K562 (cell line): Measurements from ENCODE around the gene RORC. TPM values are rescaled to one million over a fixed set of nuclear protein-coding genes. Genes with fewer than 3 reads are reported as not detected.

Experiments
- ATAC-seq: fragments of 200-7000 bp; cut with Tn5 transposase; 3 replicates; pipeline ENCODE4 v1.9.1; 2020; ENCODE audit warnings: moderate library complexity
- BruUV-seq: library from RNA; stranded (reverse); fragments of 400-500 nt; replicated peaks from 2 replicates; lab custom pipeline; 2021; lab: Mats Ljungman, UMichigan
- CTCF ChIA-PET: fragments of 300-600 bp; formaldehyde crosslinking; extraction: SDS; loops from one replicate; lab custom pipeline; 2021; ENCODE audit warnings: low intra/inter-chr PET ratio; lab: Yijun Ruan, JAX
- POLR2A ChIA-PET: fragments of 300-600, 350-650 bp; sonication (Branson Sonifier 250); formaldehyde crosslinking; extraction: SDS; loops from one replicate; lab custom pipeline; 2021; ENCODE audit warnings: antibody characterized with exemption, inconsistent platforms; lab: Yijun Ruan, JAX
- DNase-seq, 4 experiments: peaks; one replicate each; pipeline versions ENCODE4 v3.0.0 to v3.0.0-alpha.2; 2011 to 2018; ENCODE audit warnings: low spot score in 3 of 4, mixed read lengths in 3 of 4; ENCODE audit errors: extremely low read depth in 1 of 4
- FAIRE-seq: peaks from 2 replicates; lab custom pipeline; 2011; peaks lifted over from hg19 to GRCh38; lab: Jason Lieb, UNC
- H2AFZ ChIP-seq: 2 replicates; pipeline ENCODE4 v1.6.0; 2011; ENCODE audit warnings: low read depth, low read length, control low read depth, inconsistent platforms
- H3K27ac ChIP-seq: fragments of 200-600 bp; 3 replicates; pipeline ENCODE4 v1.8.0; 2011; ENCODE audit warnings: low read depth, mild to moderate bottlenecking, control low read depth, inconsistent platforms, low read length, moderate library complexity, mixed read lengths; ENCODE audit errors: extremely low read depth
- H3K27me3 ChIP-seq, 2 experiments: fragments of 300-600 bp in 1 of 2; 2 replicates in 1 of 2; 3 replicates in 1 of 2; pipeline versions ENCODE4 v1.6.0 to v1.8.0; 2011; ENCODE audit warnings: inconsistent platforms in 2 of 2, low read length in 2 of 2, mild to moderate bottlenecking in 1 of 2, mixed read lengths in 1 of 2, moderate library complexity in 1 of 2; ENCODE audit not compliant: control insufficient read depth in 2 of 2, insufficient read depth in 2 of 2
- H3K36me3 ChIP-seq: fragments of 300-600 bp; 3 replicates; pipeline ENCODE4 v1.8.0; 2011; ENCODE audit warnings: mild to moderate bottlenecking, low read length, inconsistent platforms; ENCODE audit not compliant: control insufficient read depth, insufficient read depth
- H3K4me1 ChIP-seq, 2 experiments: fragments of 200-600 bp in 1 of 2; replicated peaks in 1 of 2; 2 replicates in 1 of 2; 3 replicates in 1 of 2; pipeline versions ENCODE4 v1.5.1 to v1.8.0; 2011; ENCODE audit warnings: inconsistent platforms in 2 of 2, low read length in 2 of 2, mild to moderate bottlenecking in 1 of 2, mixed read lengths in 1 of 2, moderate library complexity in 1 of 2; ENCODE audit not compliant: control insufficient read depth in 2 of 2, insufficient read depth in 2 of 2
- H3K4me2 ChIP-seq: 2 replicates; pipeline ENCODE4 v1.6.1; 2011; ENCODE audit warnings: low read length, control low read depth, inconsistent platforms, mixed read lengths; ENCODE audit not compliant: insufficient read depth
- H3K4me3 ChIP-seq: fragments of 200-600 bp; sonication (generic), shearing (Covaris generic); 2 replicates; pipeline ENCODE4 v1.5.1; 2016; ENCODE audit warnings: control low read depth, inconsistent platforms
- H3K79me2 ChIP-seq: fragments of 200-600 bp; 3 replicates; pipeline ENCODE4 v1.8.0; 2011; ENCODE audit warnings: low read length, inconsistent platforms; ENCODE audit not compliant: control insufficient read depth, insufficient read depth
- H3K9ac ChIP-seq, 2 experiments: 2 replicates each; pipeline versions ENCODE4 v1.6.0 to v1.6.1; 2011; ENCODE audit warnings: low read depth in 2 of 2, low read length in 2 of 2, control low read depth in 1 of 2, inconsistent platforms in 1 of 2, mild to moderate bottlenecking in 1 of 2, mixed read lengths in 1 of 2; ENCODE audit not compliant: insufficient read depth in 1 of 2
- H3K9me1 ChIP-seq: one replicate; pipeline ENCODE4 v1.6.0; 2011; ENCODE audit warnings: inconsistent platforms, mild to moderate bottlenecking, low read length, moderate library complexity; ENCODE audit not compliant: control insufficient read depth, insufficient read depth
- H3K9me3 ChIP-seq: replicated peaks from 2 replicates; pipeline ENCODE4 v1.5.1; 2011; ENCODE audit warnings: low read depth, low read length, inconsistent platforms; ENCODE audit not compliant: control insufficient read depth, insufficient read depth
- H4K20me1 ChIP-seq: replicated peaks from 2 replicates; pipeline ENCODE4 v1.6.1; 2011; ENCODE audit warnings: low read length, inconsistent platforms, mixed read lengths; ENCODE audit not compliant: control insufficient read depth, insufficient read depth
- NCOA1 ChIP-seq: fragments of 450-650 bp; IDR thresholded peaks from 2 replicates; pipeline ENCODE4 v1.6.1; 2016; ENCODE audit warnings: low read depth
- RFX1 ChIP-seq: fragments of 450-650 bp; IDR thresholded peaks from 2 replicates; pipeline ENCODE4 v1.6.1; 2016; ENCODE audit warnings: mild to moderate bottlenecking, moderate library complexity
- ZNF445 ChIP-seq: fragments of 250-450 bp; sonication (Bioruptor Pico); IDR thresholded peaks from 2 replicates; pipeline ENCODE4 v1.4.0; 2020; ENCODE audit warnings: low read depth, mild to moderate bottlenecking, moderate library complexity
- WGBS: fragments of 100-300 bp; shearing (Covaris generic); methylation state at CpG from one replicate; pipeline ENCODE4 v1.1.6; 2016; ENCODE audit warnings: low coverage, mixed read lengths; ENCODE audit not compliant: insufficient coverage; ENCODE audit errors: missing lambda C conversion rate; 5-methylcytosine and 5-hydroxymethylcytosine counted together
- in situ Hi-C: fragments of 300-500 bp; cut with MboI; formaldehyde crosslinking; loops from 4 replicates; pipeline ENCODE4 v1.15.0; 2018; ENCODE audit warnings: inconsistent platforms, mixed read lengths
- intact Hi-C: fragments of 100-400 bp; cut with micrococcal nuclease; formaldehyde crosslinking; loops from 2 replicates; pipeline ENCODE4 v1.14.2; 2022
- polyA plus RNA-seq, 8 experiments: library from polyadenylated mRNA; depleted of rRNA in 4 of 8; stranded (reverse) in 5 of 8; unstranded in 3 of 8; fragments of >200 nt; fragmentation: Nextera tagmentation in 2 of 8; fragmentation: Illumina TruSeq in 1 of 8; extraction: Ambion mirVana in 2 of 8; extraction: Trizol in 1 of 8; gene quantifications; 2 replicates each; pipeline versions ENCODE4 v1.2.1 to v1.2.3, GENCODE V29; 2011 to 2014; ENCODE audit warnings: inconsistent platforms in 1 of 8, missing spikeins in 1 of 8
- total RNA-seq, 7 experiments: library from RNA; depleted of rRNA in 6 of 7; stranded (reverse); fragments of >200 nt in 6 of 7; fragmentation: Illumina TruSeq in 2 of 7; extraction: Trizol in 2 of 7; gene quantifications; 2 replicates each; pipeline versions ENCODE4 v1.2.1 to v1.2.3, GENCODE V29; 2011 to 2021; ENCODE audit warnings: low replicate concordance in 1 of 7
- TF ChIP-seq, protein P1 (sequence below): fragments of 250-450 bp; sonication (Bioruptor Pico); IDR thresholded peaks from 2 replicates; pipeline ENCODE4 v1.5.1; 2021; ENCODE audit warnings: mild to moderate bottlenecking
- TF ChIP-seq, protein P2 (sequence below), 3 experiments: IDR thresholded peaks in 2 of 3; conservative IDR thresholded peaks in 1 of 3; 2 replicates each; pipeline ENCODE4 v1.5.1; 2011 to 2012; ENCODE audit warnings: low read length in 3 of 3, mild to moderate bottlenecking in 3 of 3, control low read depth in 2 of 3, improper control_type of control experiment in 1 of 3, inconsistent platforms in 1 of 3, low read depth in 1 of 3, mixed read lengths in 1 of 3, moderate library complexity in 1 of 3; ENCODE audit not compliant: insufficient read depth in 2 of 3
- TF ChIP-seq, protein P3 (sequence below), 2 experiments: IDR thresholded peaks in 1 of 2; conservative IDR thresholded peaks in 1 of 2; 2 replicates each; pipeline ENCODE4 v1.6.1; 2016; ENCODE audit warnings: low read depth in 2 of 2, mild to moderate bottlenecking in 1 of 2, missing compliant biosample characterization in 1 of 2, missing genetic modification characterization in 1 of 2, moderate library complexity in 1 of 2
- TF ChIP-seq, protein P4 (sequence below): sonication (generic); formaldehyde crosslinking; IDR thresholded peaks from 2 replicates; pipeline ENCODE4 v1.5.0; 2020; ENCODE audit warnings: missing genetic modification reagents
- TF ChIP-seq, protein P5 (sequence below): sonication (generic); formaldehyde crosslinking; IDR thresholded peaks from 2 replicates; pipeline ENCODE4 v1.8.0; 2022; ENCODE audit warnings: missing genetic modification reagents, mild to moderate bottlenecking, moderate library complexity, borderline replicate concordance

The RORC gene
- total and polyA plus RNA-seq, 9 of the 15 experiments (the other 6 are each of a cell fraction or from before 2014, with no cell fraction given), result not detected

DNA sequence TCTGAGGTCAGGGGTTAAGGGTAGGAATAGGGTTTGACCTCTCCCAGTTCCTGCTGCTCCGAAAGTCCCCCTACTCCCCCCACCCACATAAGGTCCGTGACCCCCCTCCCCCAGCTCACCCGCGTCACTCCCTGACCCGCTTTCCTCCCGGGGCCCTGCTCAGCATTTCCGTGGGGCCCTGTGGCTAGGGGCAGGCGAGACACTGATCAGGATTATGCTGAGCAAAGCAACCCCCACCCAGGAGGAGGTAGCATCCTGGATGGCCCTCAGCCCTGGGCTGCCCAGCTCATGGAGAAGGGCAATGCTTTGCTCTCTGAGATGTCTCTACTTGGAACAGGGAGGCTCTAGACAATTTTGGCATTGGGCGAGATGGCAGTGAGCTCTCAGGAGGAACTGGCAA, 3.7 kb downstream of the RORC start (continued):
- TF ChIP-seq, protein P1, sequence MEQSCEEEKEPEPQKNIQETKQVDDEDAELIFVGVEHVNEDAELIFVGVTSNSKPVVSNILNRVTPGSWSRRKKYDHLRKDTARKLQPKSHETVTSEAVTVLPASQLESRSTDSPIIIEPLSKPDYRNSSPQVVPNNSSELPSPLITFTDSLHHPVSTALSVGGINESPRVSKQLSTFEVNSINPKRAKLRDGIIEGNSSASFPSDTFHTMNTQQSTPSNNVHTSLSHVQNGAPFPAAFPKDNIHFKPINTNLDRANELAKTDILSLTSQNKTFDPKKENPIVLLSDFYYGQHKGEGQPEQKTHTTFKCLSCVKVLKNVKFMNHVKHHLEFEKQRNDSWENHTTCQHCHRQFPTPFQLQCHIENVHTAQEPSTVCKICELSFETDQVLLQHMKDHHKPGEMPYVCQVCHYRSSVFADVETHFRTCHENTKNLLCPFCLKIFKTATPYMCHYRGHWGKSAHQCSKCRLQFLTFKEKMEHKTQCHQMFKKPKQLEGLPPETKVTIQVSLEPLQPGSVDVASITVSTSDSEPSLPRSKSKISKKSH (CRISPR knock-in tag), result no peak
- TF ChIP-seq RFX1, result no peak
- TF ChIP-seq, all 486 proteins: peak for 0

DNA sequence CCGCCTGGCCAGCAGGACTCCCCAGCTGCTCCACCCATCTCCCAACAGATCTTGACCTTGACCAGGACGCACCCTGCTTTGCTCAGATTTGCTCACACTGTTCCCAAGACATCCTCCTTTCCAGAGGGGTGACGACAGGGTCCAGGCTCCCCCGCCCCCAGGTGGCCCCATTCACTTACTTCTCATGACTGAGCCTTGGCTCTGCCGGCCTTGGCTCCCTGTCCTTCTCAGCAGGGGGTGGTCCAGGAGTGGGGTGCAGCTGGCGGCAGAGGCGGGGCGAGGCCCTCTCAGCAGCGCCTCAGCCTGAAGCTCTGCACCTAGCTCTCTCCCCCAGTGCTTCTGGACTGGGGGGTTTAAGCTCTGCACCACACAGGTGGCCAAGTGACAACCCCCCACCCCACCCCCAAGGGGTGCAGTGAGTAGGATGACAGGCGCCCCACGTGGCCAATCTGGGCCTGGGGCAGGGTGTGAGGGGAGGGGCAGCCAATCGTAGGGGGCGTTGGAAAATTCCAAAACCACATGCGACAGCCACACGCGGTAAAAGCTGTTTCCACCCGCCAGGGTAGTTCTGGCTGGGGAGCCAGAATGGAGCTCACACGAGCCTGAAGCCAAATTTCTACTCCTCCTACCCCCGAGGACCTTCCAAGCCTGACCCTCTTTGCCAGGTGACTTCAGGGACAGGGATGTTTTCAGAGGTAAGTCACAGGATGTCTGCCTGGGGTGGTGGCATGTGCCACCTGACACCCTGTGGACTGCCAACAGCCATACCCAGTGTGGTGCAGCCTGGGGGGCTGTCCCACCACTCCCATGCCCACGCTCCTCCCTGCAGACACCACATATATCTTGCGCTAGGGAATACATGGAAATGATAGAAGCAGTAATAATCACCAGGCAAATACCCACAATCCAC, 5.6 kb downstream of the RORC start:
- Histone ChIP-seq H3K27me3 (peaks cover 20 to 46% of the 10 kb centered on the region in 2 experiments; a peak in 4 of 5 replicates), H3K27ac (no peak overlapping the region), H3K9me3 (no peaks in the 10 kb centered on the region), H3K4me1 (peaks cover 7 to 23% of the 10 kb centered on the region in 2 experiments), H2AFZ (no peak overlapping the region), H3K36me3 (no peaks in the 10 kb centered on the region), H3K4me3 (no peak overlapping the region), H3K79me2 (no peaks in the 10 kb centered on the region), H4K20me1 (no peaks in the 10 kb centered on the region; the same call in 1 of the 2 replicates), H3K4me2 (no peak overlapping the region), H3K9ac (peak overlapping the region in 1 of 2 experiments; percentile 35; a peak in 1 of 4 replicates), H3K9me1 (no peaks in the 10 kb centered on the region)
- FAIRE-seq (no peak), DNase-seq (peak; percentile 19 to 52 (median 38)), ATAC-seq (peak; percentile 15; the same call in 1 of the 3 replicates)
- whole genome bisulfite sequencing, result 14% methylated on average over 14 of the region's 21 CpGs
- BruUV-seq, result no TSS peak
- ChIA-PET CTCF (no interaction called here), POLR2A (interaction anchor here (0.6 to 1.0 kb wide), 2 partner anchors 28 to 51 kb away, joined by 3 read pairs; partner anchors contain the start of gene THEM5)
- intact Hi-C loops, result no loop called here
- in situ Hi-C loops, result no loop called here
- TF ChIP-seq, protein P2, sequence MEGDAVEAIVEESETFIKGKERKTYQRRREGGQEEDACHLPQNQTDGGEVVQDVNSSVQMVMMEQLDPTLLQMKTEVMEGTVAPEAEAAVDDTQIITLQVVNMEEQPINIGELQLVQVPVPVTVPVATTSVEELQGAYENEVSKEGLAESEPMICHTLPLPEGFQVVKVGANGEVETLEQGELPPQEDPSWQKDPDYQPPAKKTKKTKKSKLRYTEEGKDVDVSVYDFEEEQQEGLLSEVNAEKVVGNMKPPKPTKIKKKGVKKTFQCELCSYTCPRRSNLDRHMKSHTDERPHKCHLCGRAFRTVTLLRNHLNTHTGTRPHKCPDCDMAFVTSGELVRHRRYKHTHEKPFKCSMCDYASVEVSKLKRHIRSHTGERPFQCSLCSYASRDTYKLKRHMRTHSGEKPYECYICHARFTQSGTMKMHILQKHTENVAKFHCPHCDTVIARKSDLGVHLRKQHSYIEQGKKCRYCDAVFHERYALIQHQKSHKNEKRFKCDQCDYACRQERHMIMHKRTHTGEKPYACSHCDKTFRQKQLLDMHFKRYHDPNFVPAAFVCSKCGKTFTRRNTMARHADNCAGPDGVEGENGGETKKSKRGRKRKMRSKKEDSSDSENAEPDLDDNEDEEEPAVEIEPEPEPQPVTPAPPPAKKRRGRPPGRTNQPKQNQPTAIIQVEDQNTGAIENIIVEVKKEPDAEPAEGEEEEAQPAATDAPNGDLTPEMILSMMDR (IDR thresholded peaks at IDR 0.05 in 2 of 3, conservative IDR thresholded peaks at IDR 0.05 in 1 of 3; ENCODE audit: insufficient read depth in 2 of 3, low read depth in 1 of 3, low read length in 3 of 3), result 0 out of 6 replicates have a peak, but pooled peaks of 1 of the 3 experiments have one; percentile 2
- TF ChIP-seq, protein P3, sequence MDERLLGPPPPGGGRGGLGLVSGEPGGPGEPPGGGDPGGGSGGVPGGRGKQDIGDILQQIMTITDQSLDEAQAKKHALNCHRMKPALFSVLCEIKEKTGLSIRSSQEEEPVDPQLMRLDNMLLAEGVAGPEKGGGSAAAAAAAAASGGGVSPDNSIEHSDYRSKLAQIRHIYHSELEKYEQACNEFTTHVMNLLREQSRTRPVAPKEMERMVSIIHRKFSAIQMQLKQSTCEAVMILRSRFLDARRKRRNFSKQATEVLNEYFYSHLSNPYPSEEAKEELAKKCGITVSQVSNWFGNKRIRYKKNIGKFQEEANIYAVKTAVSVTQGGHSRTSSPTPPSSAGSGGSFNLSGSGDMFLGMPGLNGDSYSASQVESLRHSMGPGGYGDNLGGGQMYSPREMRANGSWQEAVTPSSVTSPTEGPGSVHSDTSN (CRISPR knock-in tag; IDR thresholded peaks at IDR 0.05; ENCODE audit: low read depth), result no peak
- TF ChIP-seq, protein P3 (tag; conservative IDR thresholded peaks at IDR 0.05; ENCODE audit: low read depth), result 0 out of 2 replicates have a peak, but pooled peaks have one; percentile 19
- TF ChIP-seq, protein P4, sequence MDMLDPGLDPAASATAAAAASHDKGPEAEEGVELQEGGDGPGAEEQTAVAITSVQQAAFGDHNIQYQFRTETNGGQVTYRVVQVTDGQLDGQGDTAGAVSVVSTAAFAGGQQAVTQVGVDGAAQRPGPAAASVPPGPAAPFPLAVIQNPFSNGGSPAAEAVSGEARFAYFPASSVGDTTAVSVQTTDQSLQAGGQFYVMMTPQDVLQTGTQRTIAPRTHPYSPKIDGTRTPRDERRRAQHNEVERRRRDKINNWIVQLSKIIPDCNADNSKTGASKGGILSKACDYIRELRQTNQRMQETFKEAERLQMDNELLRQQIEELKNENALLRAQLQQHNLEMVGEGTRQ, result 0 out of 2 replicates have a peak, but pooled peaks have one; percentile 34
- TF ChIP-seq ZNF445 (CRISPR knock-in tag) (no peak), NCOA1 (no peak)
- TF ChIP-seq, protein P5, sequence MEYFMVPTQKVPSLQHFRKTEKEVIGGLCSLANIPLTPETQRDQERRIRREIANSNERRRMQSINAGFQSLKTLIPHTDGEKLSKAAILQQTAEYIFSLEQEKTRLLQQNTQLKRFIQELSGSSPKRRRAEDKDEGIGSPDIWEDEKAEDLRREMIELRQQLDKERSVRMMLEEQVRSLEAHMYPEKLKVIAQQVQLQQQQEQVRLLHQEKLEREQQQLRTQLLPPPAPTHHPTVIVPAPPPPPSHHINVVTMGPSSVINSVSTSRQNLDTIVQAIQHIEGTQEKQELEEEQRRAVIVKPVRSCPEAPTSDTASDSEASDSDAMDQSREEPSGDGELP (CRISPR knock-in tag), result no peak; the same call in 1 of the 2 replicates
